GM12874 (cell line): ENCODE measurements around the gene EEF2.

Source experiments
- TF ChIP-seq, protein P1 (sequence below): IDR thresholded peaks from 2 replicates; pipeline ENCODE4 v1.5.1; 2011; ENCODE audit warnings: low read depth, mild to moderate bottlenecking, control low read depth, low read length, moderate library complexity; ENCODE audit not compliant: insufficient read depth

Gene EEF2

DNA sequence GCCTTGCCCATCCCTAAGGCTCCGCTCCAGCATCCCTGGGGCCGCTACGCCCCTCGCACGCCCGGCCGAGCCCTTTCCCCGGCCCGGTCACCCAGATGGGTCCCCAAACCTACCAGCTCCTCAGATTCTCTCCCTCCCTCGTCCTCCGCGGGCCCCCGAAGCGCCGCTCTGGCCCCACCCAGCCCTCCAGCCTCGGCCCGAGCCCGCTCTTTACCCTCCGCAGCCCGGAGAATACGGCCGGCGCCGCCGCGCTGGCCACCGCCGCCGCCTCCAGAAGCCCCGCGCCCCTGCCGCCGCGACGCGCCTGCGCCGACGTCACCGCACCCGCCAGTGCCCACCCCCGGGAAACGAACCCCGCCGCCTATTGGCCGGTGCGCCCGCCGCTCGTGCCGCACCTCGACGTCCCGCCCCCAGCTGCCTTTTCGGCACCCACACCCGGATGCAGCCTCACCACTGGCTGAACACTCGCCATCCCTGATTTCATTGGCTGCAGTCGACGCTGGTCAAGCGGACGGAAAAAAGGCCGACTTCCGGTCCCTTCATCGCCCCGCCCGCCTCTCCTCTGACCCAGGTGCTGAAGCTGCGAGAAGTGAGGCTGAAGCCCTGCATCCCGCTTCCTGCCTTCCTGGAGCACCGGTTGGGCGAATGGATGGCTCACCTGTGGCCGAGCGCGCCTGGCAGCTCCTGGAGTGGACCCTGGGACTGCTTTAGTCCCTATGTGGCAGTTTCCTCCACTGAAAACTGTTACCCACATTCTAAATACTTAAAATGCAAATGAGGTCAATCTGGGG is 14.3 kb downstream of the EEF2 start, which contains the start of gene DAPK3:
DAPK3 (minus strand) TSS at position 292 of the 791 bp plus-strand sequence. CDS start 1,364 bp downstream, outside the sequence.
- TF ChIP-seq, protein P1, sequence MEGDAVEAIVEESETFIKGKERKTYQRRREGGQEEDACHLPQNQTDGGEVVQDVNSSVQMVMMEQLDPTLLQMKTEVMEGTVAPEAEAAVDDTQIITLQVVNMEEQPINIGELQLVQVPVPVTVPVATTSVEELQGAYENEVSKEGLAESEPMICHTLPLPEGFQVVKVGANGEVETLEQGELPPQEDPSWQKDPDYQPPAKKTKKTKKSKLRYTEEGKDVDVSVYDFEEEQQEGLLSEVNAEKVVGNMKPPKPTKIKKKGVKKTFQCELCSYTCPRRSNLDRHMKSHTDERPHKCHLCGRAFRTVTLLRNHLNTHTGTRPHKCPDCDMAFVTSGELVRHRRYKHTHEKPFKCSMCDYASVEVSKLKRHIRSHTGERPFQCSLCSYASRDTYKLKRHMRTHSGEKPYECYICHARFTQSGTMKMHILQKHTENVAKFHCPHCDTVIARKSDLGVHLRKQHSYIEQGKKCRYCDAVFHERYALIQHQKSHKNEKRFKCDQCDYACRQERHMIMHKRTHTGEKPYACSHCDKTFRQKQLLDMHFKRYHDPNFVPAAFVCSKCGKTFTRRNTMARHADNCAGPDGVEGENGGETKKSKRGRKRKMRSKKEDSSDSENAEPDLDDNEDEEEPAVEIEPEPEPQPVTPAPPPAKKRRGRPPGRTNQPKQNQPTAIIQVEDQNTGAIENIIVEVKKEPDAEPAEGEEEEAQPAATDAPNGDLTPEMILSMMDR, result no peak

DNA sequence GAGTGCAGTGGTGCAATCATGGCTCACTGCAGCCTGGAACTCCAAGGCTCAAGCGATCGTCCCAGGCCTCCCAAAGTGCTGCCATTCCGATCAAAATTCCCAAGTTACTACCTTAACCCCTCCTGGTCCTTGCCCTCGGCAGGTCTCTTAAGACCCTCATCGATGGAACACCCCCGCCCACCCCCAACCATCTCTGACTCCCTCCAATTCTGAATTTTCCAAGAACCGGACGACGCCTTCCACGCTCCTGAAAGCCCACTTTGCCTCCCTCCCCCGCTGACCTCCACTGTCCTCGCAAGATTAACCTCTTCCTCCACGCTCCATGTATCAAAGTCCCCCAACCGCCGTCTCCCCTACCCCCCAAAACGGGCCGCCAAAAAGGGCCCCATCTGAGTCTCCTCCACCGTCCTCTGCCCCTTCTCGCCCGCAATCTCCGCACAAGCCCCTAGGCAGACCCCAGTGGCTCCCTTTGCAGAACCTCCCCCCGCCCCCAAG is 14.9 kb downstream of the EEF2 start:
- TF ChIP-seq, protein P1, result no peak

DNA sequence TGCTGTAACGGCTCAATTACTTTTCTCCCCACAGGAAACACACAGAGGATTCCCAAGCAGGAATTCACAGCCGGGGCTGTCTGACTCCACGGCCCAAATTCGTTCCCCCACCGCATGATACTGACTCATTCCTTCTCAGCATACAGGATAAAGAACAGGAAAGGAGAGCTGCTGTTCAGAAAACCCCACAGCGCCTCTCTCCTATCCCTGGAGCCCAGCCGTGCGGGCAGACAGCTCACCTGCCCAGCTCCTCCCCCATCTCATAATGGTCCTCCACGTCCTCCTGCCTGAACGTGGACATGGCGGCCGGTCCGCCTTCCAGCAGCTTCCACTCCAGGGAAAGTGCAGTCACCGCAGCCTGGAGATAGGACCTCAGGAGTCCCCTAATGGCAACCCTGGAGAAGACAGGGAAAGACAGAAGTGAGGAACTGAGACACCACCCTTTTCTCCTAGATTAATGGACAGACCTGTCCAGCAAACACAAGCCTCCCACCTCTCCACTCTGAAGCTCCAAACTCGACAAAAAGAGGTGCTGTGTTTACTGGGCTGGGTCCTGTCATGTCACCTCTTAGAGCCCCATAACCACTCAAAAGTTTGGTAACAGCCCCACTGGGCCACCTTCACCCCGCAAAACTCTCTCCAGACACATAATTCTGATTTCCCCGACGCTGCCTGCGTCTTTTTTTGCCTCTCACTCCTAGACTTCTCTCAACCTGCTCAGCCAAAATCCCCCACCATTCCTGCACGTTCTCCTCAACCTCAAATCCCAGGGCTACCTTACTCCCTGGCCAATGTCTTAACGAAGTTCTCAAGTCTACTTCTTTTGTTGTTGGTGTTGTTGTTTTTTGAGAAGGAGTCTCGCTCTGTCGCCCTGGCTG is 15.6 kb downstream of the EEF2 start:
- TF ChIP-seq, protein P1, result no peak

DNA sequence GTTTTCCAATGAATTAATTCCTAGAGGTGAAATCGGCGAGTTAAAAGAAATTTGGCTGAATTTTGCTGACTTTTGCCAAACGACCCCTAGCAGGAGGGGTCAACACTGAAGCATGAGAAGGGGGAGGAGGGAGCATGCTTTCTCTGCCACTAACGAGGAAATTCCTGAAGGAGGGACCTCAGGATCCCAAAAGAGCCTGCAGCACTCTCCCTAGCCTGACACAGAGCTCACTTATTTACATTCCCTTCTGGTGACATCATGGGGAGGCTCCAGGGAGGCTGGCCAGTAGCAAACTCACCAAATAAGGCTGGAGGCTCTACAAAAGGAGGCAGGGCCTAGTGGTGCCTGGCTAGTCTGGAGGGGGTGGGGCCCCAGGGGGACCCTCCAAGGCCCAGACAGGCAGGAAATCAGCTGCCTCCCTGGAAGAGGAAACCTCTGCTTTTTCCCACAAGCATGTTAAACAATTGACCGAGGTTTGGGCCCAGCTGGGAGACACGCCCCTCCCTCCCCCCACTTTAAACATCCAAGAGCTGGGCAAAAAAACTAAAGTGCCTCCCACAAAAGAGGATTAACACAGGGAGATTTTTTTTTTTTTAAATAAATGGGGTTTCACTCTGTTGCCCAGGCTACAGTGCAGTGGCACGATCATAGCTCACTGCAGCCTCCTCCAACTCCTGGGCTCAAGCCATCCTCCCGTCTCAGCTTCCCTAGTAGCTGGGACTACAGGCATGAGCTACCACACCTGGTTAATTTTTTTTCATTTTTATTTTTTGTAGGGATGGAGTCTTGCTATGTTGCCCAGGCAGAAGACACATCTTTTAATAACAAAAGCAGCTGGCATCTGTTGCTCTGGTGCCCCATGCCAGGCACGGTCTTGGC is 16.5 kb downstream of the EEF2 start:
- TF ChIP-seq, protein P1, result no peak

DNA sequence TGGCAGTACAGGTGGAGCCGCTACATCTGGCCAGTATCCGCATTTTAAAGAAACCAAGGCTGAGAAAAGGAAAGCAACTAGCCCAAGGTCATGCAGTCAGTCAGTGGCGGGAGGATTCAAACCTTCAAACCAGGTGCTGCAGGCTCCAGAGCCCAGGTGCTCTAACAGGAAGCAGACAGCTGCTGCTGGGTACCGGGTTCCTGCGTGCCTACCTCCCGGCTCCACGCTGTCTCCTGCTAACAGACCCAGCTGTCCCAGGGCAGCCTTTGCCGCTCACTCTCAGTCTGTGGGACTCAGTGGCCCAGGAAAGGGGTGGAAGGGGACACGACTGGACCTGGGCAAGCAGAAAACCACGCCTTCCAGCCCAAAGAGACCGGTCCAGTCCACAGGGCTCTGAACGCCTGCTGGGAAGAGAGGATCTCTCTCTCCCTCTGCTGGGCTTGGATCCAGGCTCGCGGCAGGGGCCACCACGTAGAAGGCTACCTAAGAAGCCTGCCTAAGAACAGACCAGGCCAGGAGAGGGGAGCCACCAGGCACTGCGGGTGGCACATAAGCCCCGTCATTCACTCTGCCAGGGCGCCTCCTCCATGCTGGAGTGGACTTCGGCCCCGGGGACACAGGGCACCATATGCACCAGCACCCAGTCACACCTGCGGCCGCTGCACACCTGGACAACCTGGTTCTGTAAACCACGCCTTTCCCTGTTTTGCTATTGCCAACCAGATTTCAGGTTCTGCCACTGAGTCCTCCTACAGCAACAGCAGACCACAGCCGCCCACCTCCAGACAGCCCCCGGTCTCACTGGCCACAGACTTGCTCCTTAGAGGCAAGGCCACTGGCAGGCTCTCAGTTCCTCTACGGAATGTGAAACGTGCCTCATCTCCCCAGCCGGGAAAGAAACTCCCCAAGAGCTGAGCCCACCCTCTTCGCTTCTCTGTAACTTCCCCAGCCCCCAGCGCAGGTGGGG is 18.9 kb downstream of the EEF2 start:
- TF ChIP-seq, protein P1, result no peak
